Heart left ventricle (tissue), 13 donors: ENCODE results near the gene CACNA1E.

Experiments used
- POLR2A ChIP-seq, 2 donors: fragments of 450-650 bp; IDR thresholded peaks; one replicate each; pipeline ENCODE4 v1.6.1; 2017; ENCODE audit warnings: antibody characterized with exemption in 2 of 2, mild to moderate bottlenecking in 2 of 2, moderate library complexity in 2 of 2
- TF ChIP-seq, protein P1 (sequence below), 12 donors: fragments of 200-600 bp; sonication (generic) in 4 of 12; IDR thresholded peaks; one replicate each; pipeline versions ENCODE4 v1.5.0 to v1.8.0; 2018 to 2022; ENCODE audit warnings: antibody characterized with exemption in 12 of 12, mild to moderate bottlenecking in 5 of 12
- donor health status: ischemic (EF 13 %, LVEDD 7.1; RV severe dilation, severe dysfunction).
- donor health status: DM: no; HTN: yes; CAD: no.
- donor health status: DM: no; HTN: no; CAD: no.
- donor health status: ischemic (EF 25% LVEDD 6.9; RV normal size, moderate dysfunction).
- donor health status: ischemic (EF 25% LVEDD 5.7; RV mildly dilated, moderate dysfunction).
- donor health status: ischemic (EF 35%, LVEDD 5.7; RV mildly dilated, moderate dysfunction).
- donor health status: nonischemic (EF 11% LVEDD 7.7; RV severe dilation, severe dysfunction).
- donor health status: DM: yes; HTN: yes; CAD: no.
- donor health status: PGD.
- donor health status: ischemic (EF 29% LVEDD 5.4; RV normal size, mild dysfunction).
- donor health status: nonischemic (EF 23%, LVEDD 6.1; RV moderate dilation, normal function).

- TF ChIP-seq POLR2A (IDR thresholded peaks at IDR 0.05), result no peak
- TF ChIP-seq, protein P1, sequence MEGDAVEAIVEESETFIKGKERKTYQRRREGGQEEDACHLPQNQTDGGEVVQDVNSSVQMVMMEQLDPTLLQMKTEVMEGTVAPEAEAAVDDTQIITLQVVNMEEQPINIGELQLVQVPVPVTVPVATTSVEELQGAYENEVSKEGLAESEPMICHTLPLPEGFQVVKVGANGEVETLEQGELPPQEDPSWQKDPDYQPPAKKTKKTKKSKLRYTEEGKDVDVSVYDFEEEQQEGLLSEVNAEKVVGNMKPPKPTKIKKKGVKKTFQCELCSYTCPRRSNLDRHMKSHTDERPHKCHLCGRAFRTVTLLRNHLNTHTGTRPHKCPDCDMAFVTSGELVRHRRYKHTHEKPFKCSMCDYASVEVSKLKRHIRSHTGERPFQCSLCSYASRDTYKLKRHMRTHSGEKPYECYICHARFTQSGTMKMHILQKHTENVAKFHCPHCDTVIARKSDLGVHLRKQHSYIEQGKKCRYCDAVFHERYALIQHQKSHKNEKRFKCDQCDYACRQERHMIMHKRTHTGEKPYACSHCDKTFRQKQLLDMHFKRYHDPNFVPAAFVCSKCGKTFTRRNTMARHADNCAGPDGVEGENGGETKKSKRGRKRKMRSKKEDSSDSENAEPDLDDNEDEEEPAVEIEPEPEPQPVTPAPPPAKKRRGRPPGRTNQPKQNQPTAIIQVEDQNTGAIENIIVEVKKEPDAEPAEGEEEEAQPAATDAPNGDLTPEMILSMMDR (IDR thresholded peaks at IDR 0.05), result no peak
Observed at GRCh38 chr1:181662606-181663005, 179.3 kb downstream of the CACNA1E start.
